Measurements from ENCODE around the gene DAPK1.

The DAPK1 gene

DNA sequence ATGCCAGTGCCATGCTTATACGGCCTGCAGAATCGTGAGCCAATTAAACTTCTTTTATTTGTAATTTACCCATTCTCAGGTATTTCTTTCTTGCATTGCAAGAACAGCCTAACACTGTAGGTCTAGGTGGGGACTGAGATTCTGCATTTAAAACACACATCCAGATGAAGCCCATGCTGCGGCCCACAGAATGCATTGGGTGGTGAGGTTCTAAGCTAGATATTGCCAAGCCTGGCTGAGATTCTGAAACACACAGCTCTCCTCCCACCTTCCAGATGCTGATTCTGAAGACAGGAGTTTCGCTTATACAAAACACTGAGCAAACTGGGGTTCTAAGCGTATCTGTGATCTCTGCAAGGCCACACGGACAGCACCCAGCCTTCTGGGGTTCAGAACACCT is 75.1 kb downstream of the DAPK1 start:
- no peak for DNase-seq

DNA sequence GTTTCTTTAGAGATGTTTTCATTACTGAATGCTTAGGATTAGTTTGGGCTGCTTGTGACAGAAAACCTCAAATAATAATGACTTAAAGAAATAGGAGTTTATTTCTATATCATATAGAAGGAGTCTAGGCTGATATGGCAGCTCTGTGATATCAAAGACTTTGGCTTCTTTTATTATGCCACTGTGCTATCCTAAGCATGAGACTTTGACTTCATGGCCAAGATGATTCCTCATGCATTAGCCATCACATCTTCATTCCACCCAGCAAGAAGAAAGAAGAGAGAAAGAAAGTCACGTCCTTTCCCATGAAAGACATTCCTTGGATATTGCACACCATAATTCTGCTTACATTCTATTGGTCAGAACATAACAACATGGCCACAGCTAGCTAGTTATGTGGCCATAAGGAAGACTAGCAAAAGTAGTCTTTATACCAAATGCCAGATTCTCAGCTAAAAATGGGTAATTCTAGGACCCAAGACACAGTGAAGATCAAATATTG is 76.2 kb downstream of the DAPK1 start:
- DNase-seq, result no peak

DNA sequence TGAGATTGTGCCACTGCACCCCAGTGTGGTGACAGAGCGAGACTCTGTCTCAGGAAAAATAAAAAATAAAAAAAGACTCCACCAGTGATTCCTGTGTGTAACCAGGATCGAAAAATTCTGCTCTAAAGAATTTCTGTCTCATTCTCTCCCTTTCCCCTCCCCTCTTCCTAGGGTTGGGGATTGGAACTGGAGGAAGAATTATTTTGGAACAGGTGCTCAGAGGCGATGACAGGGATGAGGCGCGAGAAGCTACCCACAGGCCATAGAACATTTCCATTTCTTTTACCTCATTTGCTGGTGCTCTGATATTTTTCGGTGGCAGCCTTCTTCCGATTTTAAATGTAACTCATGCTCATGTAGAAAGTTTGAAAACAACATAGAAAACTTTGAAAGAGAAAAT is 80.1 kb downstream of the DAPK1 start:
- no peak for DNase-seq

DNA sequence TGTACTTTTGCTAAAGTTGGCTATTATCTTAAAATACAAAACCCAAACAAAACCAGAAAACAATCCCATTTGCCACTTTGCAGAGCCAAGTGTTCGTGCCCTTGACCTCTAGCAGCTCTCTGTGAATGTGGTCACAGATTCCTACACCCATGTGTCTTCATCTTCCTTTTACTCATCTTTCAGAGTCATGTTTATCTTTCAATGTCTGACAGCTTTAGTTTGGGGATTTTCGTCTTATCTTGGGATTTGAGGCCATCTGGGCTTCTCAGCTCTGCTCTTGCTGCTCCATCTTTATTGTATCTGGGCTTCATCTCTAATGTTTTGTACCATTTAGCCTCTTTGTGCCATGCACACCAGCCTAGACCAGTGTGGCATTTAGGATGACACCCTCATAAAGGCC is 81.0 kb downstream of the DAPK1 start:
- DNase-seq, result no peak

DNA sequence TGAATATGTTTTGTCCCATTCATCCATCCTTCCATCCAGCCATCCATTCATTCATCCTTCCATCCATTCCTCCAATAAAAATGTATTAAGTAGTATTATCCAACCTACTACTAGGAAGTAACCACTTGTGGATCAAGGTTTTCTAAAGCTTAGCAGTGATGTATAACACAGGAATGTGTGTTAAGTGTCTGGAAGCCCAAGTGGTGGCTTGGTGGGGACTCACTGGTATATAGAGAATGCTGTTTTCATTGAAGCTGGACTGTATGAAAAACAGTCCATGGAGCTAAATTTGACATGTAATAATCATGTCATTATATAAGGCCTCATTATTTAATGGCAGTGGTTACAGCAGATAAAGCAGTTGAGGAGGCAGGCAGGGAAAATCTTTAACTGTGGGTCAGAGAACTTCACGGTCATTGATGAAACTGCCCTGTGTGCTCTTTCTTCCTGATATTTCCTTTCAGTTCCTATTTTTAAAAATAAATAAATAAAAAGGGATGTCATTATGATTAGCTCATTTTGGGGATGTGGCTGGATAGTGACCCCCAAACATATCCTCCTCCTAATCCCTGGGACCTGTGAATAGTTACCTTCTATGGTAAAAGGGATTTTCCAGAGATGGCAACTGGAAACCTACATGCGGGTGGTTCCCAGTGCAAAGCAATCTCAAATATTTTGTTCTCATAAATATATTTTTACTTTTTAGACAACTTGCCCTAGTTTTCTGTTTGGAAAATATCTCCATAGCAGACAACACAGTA is 82.3 kb downstream of the DAPK1 start:
- no peak for DNase-seq

DNA sequence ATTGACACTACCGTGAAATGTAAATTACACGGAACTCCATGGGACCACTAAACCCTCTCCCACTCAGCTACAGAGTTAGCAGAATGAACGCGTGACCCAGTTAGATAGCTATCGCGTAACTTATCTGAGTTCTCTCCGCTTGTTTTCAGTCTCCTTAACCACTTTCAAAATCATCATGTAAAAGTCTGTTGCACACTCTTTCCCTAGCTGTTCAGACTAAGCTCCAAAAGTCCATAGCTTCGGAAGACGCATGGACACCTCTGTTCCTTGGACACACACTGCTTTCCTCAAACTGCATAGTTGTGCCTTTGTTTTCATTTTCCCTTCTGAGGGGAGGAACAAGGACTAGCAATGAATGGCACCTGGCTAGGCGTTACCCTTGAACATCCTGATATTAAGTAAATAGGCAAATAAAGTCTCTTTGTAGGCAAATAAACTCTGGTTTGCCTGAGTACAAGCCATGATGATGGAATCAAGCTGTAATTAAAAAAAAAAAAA is 83.3 kb downstream of the DAPK1 start:
- DNase-seq, result peak; percentile 76 to 86

DNA sequence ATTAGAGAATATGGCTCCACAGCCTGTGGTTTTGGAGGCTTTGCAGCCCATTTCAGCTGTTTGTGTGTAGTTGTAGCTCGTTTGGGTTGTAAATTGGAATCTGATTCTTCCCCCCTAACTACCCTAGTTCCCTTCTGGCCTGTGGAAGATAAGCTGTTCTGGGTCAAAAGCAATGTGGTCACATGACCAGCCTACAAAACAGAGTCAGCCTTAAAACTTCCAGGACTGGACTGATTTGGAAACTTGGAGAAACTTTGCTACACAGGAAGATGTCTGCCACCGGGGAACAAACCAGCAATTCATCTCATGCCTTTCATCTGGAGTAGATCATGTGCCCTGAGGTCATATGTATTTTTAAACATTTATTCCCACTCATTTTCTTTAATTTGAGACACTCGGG is 83.8 kb downstream of the DAPK1 start:
- peak; percentile 56 to 70 for DNase-seq

DNA sequence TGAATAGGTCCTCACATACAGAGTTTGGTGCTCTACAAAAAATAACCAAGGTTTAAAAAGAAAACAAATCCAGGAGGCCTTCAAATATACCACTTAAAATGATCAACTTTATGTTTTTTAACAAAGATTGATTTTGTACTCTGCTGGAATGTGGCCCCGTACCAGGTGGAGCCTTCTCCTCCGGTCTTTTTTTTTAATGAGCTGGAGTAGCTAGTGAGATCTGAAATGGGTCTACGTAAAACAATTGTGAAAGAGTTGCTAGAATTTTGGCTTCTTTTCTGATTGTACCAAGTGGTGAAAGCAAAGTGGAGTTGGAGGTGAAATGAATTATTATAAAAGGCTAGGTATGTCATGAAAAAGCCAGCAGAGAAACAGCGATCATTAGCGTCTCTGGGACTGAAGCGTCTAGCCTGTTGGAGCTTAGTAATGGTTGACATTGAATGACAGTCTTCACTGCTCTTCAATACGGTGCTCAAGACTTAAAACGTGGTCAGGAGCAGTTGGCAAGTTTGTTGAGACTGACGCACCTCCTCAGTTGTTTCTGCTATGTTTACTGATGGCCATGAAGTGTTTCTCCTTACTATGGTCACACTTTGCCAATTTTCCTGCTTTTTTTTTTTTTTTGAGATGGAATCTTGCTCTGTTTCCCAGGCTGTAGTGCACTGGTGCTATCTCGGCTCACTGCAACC is 84.4 kb downstream of the DAPK1 start:
- DNase-seq, result no peak

DNA sequence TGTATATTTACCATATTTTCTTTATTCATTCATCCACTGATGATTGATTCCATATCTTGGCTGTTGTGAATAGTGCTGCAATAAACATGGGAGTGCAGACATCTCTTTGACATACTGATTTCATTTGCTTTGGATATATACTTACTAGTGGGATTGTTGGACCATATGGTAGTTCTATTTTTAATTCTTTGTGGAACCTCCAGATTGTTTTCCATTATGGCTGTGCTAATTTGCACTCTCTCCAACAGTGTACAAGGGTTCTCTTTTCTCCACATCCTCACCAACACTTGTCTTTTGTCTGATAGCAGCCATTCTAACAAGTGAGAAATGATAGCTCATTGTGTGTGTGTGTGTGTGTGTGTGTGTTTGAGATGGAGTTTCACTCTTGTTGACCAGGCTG is 86.7 kb downstream of the DAPK1 start:
- no peak for DNase-seq

DNA sequence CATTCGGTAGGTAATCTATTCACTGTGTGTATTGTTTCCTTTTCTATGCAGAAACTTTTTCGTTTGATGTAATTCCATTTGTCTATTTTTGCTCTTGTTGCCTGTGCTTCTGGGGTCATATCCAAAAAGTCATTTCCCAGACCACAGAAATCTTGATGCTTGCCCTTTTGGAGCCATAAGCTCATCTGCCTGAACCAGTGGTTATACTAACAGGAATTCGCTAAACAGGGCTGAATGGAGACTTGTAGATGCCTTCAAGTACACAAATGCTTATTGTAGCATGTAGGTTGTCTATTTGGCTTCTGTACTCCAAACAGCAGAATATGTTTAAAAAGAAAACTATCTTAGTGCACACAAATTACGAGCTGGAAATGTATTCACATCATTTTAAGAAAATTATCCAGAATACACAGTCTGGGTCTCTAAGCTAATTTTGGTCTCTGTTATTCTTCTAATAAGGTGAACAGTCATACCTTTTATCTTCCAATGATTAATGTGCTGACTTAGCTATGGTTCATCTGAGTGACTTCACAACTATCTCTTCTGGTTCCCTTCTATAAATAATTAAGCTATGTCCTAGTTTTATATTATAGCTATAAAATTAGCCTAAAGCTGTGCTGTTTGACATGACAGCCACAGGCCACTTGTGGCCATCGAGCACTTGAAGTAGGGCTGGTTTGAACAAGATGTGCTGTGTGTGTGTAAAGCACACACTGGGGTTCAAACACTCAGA is 87.6 kb downstream of the DAPK1 start:
- no peak for DNase-seq

DNA sequence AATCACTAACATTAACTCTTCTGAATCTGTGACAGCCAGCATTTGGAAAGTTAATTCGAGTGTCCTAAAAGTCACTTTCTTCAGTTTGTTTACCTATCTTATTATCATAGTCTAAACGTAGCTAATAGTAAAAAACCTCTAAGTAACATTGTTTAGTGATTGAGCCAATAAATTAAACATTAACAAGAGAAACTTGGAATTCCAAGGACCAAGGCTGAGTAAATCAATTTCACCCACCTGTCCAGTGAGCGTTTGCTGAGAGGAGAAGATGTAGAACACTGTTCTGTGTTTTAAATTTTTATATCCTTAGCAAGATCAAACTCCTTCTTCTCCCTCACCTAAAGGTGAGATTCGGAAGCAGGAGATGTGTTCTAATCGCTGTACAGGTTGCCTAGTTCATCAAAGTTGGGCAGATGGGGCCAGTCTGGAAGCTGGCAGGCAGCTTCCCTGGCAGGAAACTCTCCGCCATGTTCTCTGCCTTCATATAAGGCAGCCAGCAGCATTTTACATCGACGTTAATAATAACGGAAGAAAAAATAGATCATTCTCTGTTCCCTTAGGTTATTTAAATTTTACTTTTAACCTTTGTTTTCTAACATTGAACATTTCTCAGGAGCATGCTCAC is 89.2 kb downstream of the DAPK1 start:
- DNase-seq, result no peak

DNA sequence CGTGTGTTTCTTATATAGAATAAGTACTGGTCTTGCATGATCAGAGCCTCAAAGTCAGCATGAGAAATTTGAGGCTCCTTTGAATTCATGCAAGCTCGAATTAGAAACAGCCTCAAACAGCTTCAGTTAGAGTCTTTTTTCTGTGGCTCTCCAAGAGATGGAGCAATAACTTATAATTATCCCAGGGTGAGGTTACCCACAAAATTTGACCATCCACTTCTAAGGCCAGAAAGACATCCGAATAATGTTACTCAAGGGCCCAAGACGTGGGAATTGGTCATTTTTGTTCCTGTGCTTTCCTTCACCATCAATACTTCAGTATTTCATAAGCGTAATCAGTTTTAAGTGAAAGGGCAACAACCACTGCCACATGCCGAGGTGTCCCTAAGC is 89.7 kb downstream of the DAPK1 start:
- no peak for DNase-seq

DNA sequence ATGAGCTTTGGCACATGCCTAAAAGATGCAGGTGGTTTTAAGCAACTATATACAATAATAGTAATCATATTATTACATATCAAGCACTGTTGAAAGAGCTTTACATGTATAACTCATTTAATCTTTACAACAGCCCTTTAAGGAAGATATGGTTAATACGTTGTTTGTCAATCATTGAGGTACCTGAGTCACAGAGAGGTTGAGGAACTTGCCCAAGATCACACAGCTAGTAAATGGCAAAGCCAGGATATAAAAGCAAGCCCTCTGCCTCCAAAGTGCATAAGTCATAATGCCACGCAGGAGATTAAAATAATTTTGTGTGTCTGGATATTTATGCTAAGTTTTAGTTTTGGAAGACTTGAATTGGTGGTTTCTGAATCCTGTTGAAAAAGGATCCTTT is 90.2 kb downstream of the DAPK1 start:
- DNase-seq, result no peak

DNA sequence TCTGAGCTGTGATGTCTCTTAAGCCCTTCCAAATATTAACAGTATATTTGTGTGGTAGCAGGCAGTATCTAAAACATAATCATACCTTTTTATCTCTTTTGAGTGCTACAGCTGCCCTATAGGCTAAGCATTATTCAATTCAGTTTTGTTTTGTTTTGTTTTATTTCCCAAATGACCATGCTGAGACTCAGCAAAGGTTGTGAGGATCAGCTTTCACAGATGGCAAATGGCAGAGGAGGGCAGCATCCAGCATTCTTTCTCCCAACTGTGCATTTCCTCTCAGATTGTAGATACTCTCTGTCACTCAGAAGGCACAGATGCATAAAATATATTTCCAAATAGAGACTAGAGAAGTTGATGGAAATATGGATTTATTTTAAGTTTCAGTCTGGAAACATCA is 90.7 kb downstream of the DAPK1 start:
- no peak for DNase-seq

DNA sequence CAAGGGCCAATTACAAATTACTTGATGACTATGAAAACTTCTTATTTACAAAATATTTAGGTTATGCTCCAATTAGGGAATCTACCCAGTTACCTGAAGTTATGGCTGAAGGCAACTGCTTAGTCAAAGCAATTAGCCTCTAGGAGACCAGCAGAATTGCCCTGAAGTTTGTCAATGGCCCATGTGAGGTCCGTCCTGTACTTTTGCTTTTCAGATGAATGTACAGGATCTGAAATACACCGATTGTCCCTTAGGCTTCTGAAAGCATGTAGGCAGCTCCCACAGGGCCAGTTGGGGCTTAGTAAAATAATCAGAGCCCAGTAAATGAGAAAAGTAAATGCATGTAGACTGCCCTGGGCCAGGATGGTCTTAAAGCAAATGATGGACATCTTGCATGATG is 93.3 kb downstream of the DAPK1 start:
- DNase-seq, result no peak

DNA sequence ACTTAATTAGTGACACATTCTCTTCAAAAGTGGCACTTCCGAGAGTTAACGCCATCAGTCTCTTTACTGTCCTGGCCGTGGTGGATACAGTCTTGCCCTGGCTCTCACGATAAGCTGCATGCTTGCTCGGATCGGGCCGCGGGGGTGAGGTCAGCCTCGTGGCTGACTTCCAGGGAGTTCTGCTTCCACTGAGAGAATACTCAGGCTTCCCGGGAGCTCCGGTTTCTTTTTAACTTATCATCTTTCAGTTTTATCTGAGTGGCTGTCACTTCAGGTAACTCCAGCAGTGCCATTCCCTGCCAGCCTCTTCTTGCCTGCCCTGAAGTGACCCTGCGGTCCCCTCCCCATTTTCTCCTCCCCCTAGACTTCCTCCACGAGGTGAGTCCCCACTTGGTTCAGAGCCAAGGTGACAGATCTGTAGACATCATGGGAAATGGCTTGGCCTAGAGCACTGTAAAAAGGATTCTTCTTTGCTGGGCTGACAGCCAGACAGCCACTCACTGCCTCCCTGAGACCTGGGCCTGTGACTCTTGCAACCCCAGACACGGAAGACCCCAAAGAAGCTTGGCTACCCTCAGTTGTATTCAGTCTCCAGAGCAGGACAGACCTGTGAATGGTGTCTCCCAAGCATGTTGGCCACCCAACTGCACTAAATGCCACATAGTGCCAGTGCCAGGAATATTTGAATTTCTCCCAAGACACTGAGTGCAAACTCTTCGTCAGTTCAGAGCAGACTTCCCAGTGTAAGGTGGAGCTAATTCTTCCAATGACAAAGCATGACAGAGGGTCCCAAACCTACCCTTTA is 95.1 kb downstream of the DAPK1 start:
- DNase-seq, result no peak

DNA sequence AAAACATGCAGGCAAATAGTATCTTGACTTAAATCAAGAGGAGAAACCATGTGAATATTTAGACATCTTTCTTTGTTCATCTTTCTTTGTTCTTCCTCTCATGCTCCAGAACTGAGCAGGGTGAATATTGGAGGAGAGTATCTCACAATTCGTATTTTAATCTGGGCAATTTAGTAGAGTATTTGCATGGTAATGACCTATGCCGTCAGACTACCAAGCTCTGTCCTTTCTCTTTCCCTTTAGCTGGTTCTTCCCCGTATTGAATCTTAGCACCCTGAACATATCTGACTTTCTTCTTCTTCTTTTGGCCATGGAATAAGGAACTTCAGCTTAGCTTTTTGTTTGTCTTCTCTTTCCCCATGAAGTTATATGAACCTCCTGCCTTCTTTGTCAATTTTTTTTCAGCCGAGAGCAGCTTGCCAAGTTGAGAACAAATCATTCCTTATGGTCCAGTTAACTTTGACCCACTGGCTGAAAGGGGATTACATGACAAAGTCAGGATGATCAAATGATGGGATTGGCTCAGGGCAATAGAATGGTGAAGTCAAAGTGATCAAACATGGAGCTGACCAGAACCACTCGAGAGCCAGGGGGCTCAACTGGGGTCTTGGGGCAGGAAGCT is 95.8 kb downstream of the DAPK1 start:
- no peak for DNase-seq

DNA sequence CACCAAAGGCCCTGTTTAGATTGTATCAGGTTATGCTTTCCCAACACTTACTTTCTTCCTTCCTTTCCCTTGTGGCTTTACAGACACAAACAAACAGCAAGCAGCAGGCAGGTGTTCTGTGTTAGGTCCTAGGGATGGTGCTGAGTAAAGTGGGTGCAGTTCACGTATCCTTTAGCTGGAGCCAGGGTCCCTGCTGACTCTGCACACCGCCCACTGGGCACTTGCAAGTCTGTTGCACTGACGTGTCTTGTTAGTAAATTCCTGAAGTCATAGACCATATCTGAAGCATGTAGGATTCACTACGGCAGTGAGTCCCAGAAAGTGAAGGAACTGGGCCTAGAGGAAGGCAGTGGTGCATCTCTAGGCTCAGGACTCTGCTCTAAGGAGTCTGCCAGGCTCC is 96.5 kb downstream of the DAPK1 start:
- no peak for DNase-seq

DNA sequence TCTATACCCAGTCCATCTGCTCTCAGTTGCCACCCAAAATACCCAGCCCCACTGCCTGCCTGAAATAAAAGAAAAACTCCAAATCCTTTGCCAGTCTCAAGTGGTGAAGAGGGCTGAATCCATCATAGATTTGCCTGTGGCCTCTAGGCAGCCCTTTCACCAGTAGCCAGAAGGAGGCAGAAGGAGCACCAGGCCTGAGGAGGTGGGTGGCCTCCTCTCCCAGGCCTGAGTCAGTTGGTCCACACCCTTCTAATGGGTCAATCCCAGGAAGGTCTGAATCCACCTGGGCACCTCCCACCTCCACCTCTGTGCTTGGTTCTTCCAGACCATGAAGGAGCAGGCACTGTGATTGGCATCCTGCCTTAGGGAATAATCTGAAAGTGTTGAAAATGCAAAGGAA is 97.0 kb downstream of the DAPK1 start:
- no peak for DNase-seq

DNA sequence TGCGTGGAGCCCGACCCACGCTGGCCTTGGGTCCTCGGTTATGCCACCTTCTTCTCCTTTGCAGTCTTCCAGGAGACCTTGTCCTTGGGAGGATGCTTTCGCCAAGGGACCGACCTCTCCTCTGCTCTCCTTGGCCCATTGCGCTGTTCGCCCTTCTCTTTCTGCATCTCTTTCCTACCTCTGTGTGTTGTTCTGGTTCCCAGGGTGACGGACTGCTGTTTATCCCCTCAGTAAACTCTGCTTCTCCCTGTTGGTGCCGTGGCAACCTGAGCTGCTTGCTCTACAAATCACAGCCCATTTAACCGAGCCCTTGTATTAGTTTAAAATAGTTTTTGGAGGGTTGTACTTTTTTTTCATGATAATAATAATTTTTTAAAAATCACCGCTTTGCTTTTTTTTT is 97.9 kb downstream of the DAPK1 start:
- DNase-seq, result no peak

DNA sequence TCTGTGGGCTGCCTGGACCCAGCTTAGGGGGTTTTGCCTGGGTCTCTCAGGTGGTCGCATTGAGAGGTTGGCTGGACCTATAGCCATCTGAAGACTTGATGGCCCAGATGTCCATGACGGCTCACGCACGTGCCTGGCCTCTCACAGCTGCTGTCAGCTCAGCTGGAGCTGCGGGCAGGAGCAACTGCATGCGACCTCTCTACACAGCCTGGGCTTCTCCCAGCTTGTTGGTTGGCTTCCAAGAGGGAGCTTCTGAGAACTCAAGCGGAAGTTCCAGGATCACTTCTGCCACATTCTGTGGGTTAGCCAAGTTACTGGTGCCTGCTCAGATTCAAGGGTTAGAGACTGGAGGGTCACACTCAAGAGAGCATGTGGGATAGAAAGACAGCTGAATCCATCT is 99.2 kb downstream of the DAPK1 start:
- DNase-seq, result no peak
